GM23338 (cell line): Measurements from ENCODE around the gene REG4. TPM values are rescaled to one million over a fixed set of nuclear protein-coding genes. Genes with fewer than 3 reads are reported as not detected.
"Not testable (repeated sequence)": the region's sequence is repeated elsewhere in the genome, so short reads cannot be mapped to it uniquely, and the experiment has no call there.

Experiments used
- ATAC-seq: fragments of 200-7000 bp; cut with Tn5 transposase; 3 replicates; pipeline ENCODE4 v1.9.1; 2020
- DNase-seq: peaks from one replicate; pipeline ENCODE4 v3.0.0-alpha.2; 2015; ENCODE audit warnings: low spot score
- H2AFZ ChIP-seq: fragments of 200-600 bp; sonication (generic); 2 replicates; pipeline ENCODE4 v1.8.0; 2016; ENCODE audit warnings: antibody characterized with exemption, mild to moderate bottlenecking, moderate library complexity
- H3F3A ChIP-seq: fragments of 200-600 bp; sonication (generic); replicated peaks from 2 replicates; pipeline ENCODE4 v1.8.0; 2017; ENCODE audit warnings: antibody characterized with exemption, mixed run types, low read depth
- H3K27ac ChIP-seq: fragments of 200-600 bp; sonication (generic); 2 replicates; pipeline ENCODE4 v1.6.1; 2016; ENCODE audit warnings: low read depth
- H3K27me3 ChIP-seq: fragments of 200-600 bp; sonication (generic); 2 replicates; pipeline ENCODE4 v1.8.0; 2016; ENCODE audit warnings: mild to moderate bottlenecking, mixed run types, moderate library complexity; ENCODE audit not compliant: insufficient read depth
- H3K36me3 ChIP-seq: fragments of 200-600 bp; sonication (generic); 2 replicates; pipeline ENCODE4 v1.8.0; 2016; ENCODE audit warnings: mild to moderate bottlenecking; ENCODE audit not compliant: insufficient read depth
- H3K4me1 ChIP-seq: fragments of 200-600 bp; sonication (generic); 2 replicates; pipeline ENCODE4 v1.8.0; 2016; ENCODE audit warnings: mild to moderate bottlenecking, moderate library complexity; ENCODE audit not compliant: insufficient read depth
- H3K4me2 ChIP-seq: fragments of 200-600 bp; sonication (generic); 2 replicates; pipeline ENCODE4 v1.7.1; 2017; ENCODE audit warnings: mixed run types
- H3K4me3 ChIP-seq: fragments of 200-600 bp; sonication (generic); 2 replicates; pipeline ENCODE4 v1.6.1; 2016; ENCODE audit warnings: mixed run types
- H3K79me2 ChIP-seq: fragments of 200-600 bp; sonication (generic); replicated peaks from 2 replicates; pipeline ENCODE4 v1.8.0; 2017; ENCODE audit warnings: mild to moderate bottlenecking; ENCODE audit not compliant: insufficient read depth
- H3K9me2 ChIP-seq: fragments of 200-600 bp; sonication (generic); 2 replicates; pipeline ENCODE4 v1.8.0; 2017; ENCODE audit not compliant: insufficient read depth
- H4K20me1 ChIP-seq: fragments of 200-600 bp; sonication (generic); replicated peaks from 2 replicates; pipeline ENCODE4 v1.8.0; 2017; ENCODE audit warnings: mild to moderate bottlenecking; ENCODE audit not compliant: insufficient read depth
- H3K27ac Mint-ChIP-seq: 2 replicates; pipeline ENCODE4 v1.8.0; 2020; ENCODE audit warnings: inconsistent platforms, mild to moderate bottlenecking, moderate library complexity, mixed read lengths
- H3K27me3 Mint-ChIP-seq: 3 replicates; pipeline ENCODE4 v1.8.0; 2022; ENCODE audit warnings: low read depth, mild to moderate bottlenecking, moderate library complexity, mixed read lengths, inconsistent platforms; ENCODE audit not compliant: insufficient read depth, poor library complexity
- H3K36me3 Mint-ChIP-seq: 3 replicates; pipeline ENCODE4 v1.8.0; 2021; ENCODE audit warnings: low read depth, mild to moderate bottlenecking, inconsistent platforms, moderate library complexity, mixed read lengths
- H3K4me1 Mint-ChIP-seq: 3 replicates; pipeline ENCODE4 v1.8.0; 2020; ENCODE audit warnings: mild to moderate bottlenecking, inconsistent platforms, mixed read lengths
- H3K4me3 Mint-ChIP-seq: 3 replicates; pipeline ENCODE4 v1.8.0; 2021; ENCODE audit warnings: moderate library complexity, mild to moderate bottlenecking, inconsistent platforms, mixed read lengths
- H3K9me3 Mint-ChIP-seq: 3 replicates; pipeline ENCODE4 v1.8.0; 2020; ENCODE audit warnings: moderate library complexity, mild to moderate bottlenecking, inconsistent platforms, mixed read lengths
- CREB1 ChIP-seq: fragments of 250-450 bp; sonication (Bioruptor Pico); IDR thresholded peaks from 2 replicates; pipeline ENCODE4 v1.5.0; 2020; ENCODE audit warnings: low read depth, mild to moderate bottlenecking, moderate library complexity
- EZH2 ChIP-seq: fragments of 200-600 bp; sonication (generic); IDR thresholded peaks from one replicate; pipeline ENCODE4 v1.8.0; 2017; ENCODE audit warnings: antibody characterized with exemption, mild to moderate bottlenecking, low read depth; ENCODE audit not compliant: unreplicated experiment
- EZH2phosphoT487 ChIP-seq: fragments of 200-600 bp; sonication (generic); IDR thresholded peaks from one replicate; pipeline ENCODE4 v1.8.1; 2018; ENCODE audit warnings: antibody characterized with exemption; ENCODE audit not compliant: unreplicated experiment
- JUNB ChIP-seq: IDR thresholded peaks from one replicate; pipeline ENCODE4 v1.6.1; 2016; ENCODE audit warnings: antibody characterized with exemption; ENCODE audit not compliant: unreplicated experiment
- POLR2AphosphoS5 ChIP-seq: IDR thresholded peaks from 2 replicates; pipeline ENCODE4 v1.6.1; 2016; ENCODE audit warnings: antibody characterized with exemption, low read depth
- ZNF114 ChIP-seq: fragments of 250-450 bp; sonication (Bioruptor Pico); IDR thresholded peaks from 2 replicates; pipeline ENCODE4 v1.5.0; 2020; ENCODE audit warnings: mild to moderate bottlenecking, moderate library complexity
- ZNF331 ChIP-seq: fragments of 250-450 bp; sonication (Bioruptor Pico); IDR thresholded peaks from 2 replicates; pipeline ENCODE4 v1.5.0; 2020; ENCODE audit warnings: low read depth, mild to moderate bottlenecking, moderate library complexity
- polyA plus RNA-seq: library from polyadenylated mRNA; unstranded; fragments of >200 nt; fragmentation: Nextera tagmentation; extraction: Ambion mirVana; gene quantifications from 2 replicates; pipeline ENCODE4 v1.2.1, GENCODE V29; 2016
- total RNA-seq: library from RNA; depleted of rRNA; stranded (reverse); fragments of >200 nt; shearing (Covaris generic); gene quantifications from 2 replicates; pipeline ENCODE4 v1.2.3, GENCODE V29; 2014
- TF ChIP-seq, protein P1 (sequence below): IDR thresholded peaks from 2 replicates; pipeline ENCODE4 v1.6.1; 2016; ENCODE audit warnings: antibody characterized with exemption
- TF ChIP-seq, protein P2 (sequence below), 2 experiments: fragments of 200-600 bp in 1 of 2; sonication (generic) in 1 of 2; conservative IDR thresholded peaks; 2 replicates each; pipeline versions ENCODE4 v1.5.1 to v1.6.1; 2016 to 2017; ENCODE audit warnings: antibody characterized with exemption in 2 of 2, low read depth in 2 of 2, mild to moderate bottlenecking in 2 of 2, moderate library complexity in 1 of 2
- TF ChIP-seq, protein P3 (sequence below): fragments of 250-450 bp; sonication (Bioruptor Pico); IDR thresholded peaks from 2 replicates; pipeline ENCODE4 v1.5.0; 2020; ENCODE audit warnings: mild to moderate bottlenecking, moderate library complexity

Gene REG4
- total and polyA plus RNA-seq, 2 experiments from 2014 or later = not detected

DNA sequence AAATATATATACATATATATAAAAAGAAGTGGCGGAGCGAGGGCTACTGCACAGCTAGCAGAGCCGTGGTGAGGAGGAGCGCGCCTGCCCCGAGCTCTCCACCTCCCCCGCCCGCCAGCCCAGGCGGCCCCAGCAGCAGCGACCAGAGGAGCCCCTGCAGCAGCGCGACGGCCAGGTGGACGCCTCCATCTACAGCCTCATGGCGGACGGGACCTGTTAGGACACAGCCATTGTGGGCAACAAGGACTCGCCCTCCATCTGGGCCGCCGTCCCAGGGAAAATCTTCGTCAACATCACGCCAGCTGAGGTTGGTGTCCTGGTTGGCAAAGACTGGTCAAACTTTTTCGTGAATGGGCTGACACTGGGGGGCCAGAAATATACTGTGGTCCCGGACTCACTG is 41.9 kb upstream of the REG4 start (continued):
- TF ChIP-seq, protein P1, sequence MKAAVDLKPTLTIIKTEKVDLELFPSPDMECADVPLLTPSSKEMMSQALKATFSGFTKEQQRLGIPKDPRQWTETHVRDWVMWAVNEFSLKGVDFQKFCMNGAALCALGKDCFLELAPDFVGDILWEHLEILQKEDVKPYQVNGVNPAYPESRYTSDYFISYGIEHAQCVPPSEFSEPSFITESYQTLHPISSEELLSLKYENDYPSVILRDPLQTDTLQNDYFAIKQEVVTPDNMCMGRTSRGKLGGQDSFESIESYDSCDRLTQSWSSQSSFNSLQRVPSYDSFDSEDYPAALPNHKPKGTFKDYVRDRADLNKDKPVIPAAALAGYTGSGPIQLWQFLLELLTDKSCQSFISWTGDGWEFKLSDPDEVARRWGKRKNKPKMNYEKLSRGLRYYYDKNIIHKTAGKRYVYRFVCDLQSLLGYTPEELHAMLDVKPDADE = no peak
- no peak for TF ChIP-seq EZH2phosphoT487

DNA sequence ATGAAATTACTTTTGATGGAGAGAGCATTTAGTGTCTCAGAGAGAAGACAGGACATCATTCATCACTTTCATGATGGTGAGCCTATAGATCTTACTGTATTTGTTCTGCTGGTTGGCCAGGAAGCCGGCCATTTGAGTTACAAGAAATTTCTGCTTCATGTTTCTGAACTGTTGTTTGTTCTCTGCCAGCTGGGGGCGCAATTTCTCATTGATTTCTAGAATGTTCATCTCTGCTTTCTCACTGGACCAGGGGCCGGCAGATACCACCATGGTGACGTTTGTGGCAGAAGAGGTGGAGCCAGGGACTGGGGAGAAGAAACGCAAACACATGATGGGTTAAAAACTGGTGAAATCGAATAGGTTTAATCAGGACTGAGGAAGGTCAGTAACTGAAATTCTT is 32.9 kb upstream of the REG4 start:
- H4K20me1 ChIP-seq = not testable (repeated sequence)
- TF ChIP-seq CREB1 (CRISPR knock-in tag) = 0 out of 2 replicates have a peak, but pooled peaks have one; percentile 13
- TF ChIP-seq, protein P2, sequence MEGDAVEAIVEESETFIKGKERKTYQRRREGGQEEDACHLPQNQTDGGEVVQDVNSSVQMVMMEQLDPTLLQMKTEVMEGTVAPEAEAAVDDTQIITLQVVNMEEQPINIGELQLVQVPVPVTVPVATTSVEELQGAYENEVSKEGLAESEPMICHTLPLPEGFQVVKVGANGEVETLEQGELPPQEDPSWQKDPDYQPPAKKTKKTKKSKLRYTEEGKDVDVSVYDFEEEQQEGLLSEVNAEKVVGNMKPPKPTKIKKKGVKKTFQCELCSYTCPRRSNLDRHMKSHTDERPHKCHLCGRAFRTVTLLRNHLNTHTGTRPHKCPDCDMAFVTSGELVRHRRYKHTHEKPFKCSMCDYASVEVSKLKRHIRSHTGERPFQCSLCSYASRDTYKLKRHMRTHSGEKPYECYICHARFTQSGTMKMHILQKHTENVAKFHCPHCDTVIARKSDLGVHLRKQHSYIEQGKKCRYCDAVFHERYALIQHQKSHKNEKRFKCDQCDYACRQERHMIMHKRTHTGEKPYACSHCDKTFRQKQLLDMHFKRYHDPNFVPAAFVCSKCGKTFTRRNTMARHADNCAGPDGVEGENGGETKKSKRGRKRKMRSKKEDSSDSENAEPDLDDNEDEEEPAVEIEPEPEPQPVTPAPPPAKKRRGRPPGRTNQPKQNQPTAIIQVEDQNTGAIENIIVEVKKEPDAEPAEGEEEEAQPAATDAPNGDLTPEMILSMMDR (conservative IDR thresholded peaks at IDR 0.05; ENCODE audit: low read depth in 2 of 2) = peak; percentile 62 to 69
- peak; percentile 73 for DNase-seq

DNA sequence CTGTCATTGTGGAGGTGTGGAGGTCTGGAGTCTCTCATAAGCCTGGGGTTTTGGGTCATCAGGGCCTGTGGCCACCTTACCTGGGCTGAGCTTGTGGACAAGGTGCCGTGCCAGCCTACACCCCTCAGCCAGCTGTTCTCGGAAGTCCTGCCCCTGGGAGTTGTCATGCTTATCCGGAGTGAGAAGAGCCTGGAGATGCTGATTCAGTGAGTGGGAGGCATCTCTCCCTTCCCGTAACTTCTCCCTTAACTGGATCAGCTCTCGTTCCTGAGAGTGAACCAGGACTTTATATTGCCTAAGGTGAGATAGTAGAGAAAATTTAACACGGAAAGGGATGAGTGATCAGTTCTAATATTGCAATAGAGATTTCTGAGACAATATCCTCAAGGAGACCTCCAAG is 30.0 kb upstream of the REG4 start:
- Mint-ChIP-seq H3K9me3 (no peaks in the 10 kb centered on the region), H3K4me3 (no peak overlapping the region), H3K27ac (no peak overlapping the region), H3K27me3 (no peaks in the 10 kb centered on the region), H3K4me1 (peaks cover 9% of the 10 kb centered on the region), H3K36me3 (no peaks in the 10 kb centered on the region)
- H3K27me3 ChIP-seq = no peaks in the 10 kb centered on the region
- no peak overlapping the region for H3K27ac ChIP-seq
- no peaks in the 10 kb centered on the region for H3F3A ChIP-seq
- H3K4me3 ChIP-seq = no peak overlapping the region
- no peak overlapping the region for H3K4me2 ChIP-seq
- ATAC-seq = no peak
- H4K20me1 ChIP-seq = no peaks in the 10 kb centered on the region
- H3K9me2 ChIP-seq = no peaks in the 10 kb centered on the region; the same call in 1 of the 2 replicates
- H2AFZ ChIP-seq = no peak overlapping the region
- no peaks in the 10 kb centered on the region for H3K4me1 ChIP-seq
- H3K79me2 ChIP-seq = no peaks in the 10 kb centered on the region
- no peak for DNase-seq
- no peaks in the 10 kb centered on the region for H3K36me3 ChIP-seq
- TF ChIP-seq JUNB (no peak), ZNF331 (CRISPR knock-in tag) (no peak), POLR2AphosphoS5 (no peak), EZH2 (no peak), ZNF114 (no peak), CREB1 (CRISPR knock-in tag) (no peak)
- TF ChIP-seq, protein P1 = no peak
- TF ChIP-seq, protein P3, sequence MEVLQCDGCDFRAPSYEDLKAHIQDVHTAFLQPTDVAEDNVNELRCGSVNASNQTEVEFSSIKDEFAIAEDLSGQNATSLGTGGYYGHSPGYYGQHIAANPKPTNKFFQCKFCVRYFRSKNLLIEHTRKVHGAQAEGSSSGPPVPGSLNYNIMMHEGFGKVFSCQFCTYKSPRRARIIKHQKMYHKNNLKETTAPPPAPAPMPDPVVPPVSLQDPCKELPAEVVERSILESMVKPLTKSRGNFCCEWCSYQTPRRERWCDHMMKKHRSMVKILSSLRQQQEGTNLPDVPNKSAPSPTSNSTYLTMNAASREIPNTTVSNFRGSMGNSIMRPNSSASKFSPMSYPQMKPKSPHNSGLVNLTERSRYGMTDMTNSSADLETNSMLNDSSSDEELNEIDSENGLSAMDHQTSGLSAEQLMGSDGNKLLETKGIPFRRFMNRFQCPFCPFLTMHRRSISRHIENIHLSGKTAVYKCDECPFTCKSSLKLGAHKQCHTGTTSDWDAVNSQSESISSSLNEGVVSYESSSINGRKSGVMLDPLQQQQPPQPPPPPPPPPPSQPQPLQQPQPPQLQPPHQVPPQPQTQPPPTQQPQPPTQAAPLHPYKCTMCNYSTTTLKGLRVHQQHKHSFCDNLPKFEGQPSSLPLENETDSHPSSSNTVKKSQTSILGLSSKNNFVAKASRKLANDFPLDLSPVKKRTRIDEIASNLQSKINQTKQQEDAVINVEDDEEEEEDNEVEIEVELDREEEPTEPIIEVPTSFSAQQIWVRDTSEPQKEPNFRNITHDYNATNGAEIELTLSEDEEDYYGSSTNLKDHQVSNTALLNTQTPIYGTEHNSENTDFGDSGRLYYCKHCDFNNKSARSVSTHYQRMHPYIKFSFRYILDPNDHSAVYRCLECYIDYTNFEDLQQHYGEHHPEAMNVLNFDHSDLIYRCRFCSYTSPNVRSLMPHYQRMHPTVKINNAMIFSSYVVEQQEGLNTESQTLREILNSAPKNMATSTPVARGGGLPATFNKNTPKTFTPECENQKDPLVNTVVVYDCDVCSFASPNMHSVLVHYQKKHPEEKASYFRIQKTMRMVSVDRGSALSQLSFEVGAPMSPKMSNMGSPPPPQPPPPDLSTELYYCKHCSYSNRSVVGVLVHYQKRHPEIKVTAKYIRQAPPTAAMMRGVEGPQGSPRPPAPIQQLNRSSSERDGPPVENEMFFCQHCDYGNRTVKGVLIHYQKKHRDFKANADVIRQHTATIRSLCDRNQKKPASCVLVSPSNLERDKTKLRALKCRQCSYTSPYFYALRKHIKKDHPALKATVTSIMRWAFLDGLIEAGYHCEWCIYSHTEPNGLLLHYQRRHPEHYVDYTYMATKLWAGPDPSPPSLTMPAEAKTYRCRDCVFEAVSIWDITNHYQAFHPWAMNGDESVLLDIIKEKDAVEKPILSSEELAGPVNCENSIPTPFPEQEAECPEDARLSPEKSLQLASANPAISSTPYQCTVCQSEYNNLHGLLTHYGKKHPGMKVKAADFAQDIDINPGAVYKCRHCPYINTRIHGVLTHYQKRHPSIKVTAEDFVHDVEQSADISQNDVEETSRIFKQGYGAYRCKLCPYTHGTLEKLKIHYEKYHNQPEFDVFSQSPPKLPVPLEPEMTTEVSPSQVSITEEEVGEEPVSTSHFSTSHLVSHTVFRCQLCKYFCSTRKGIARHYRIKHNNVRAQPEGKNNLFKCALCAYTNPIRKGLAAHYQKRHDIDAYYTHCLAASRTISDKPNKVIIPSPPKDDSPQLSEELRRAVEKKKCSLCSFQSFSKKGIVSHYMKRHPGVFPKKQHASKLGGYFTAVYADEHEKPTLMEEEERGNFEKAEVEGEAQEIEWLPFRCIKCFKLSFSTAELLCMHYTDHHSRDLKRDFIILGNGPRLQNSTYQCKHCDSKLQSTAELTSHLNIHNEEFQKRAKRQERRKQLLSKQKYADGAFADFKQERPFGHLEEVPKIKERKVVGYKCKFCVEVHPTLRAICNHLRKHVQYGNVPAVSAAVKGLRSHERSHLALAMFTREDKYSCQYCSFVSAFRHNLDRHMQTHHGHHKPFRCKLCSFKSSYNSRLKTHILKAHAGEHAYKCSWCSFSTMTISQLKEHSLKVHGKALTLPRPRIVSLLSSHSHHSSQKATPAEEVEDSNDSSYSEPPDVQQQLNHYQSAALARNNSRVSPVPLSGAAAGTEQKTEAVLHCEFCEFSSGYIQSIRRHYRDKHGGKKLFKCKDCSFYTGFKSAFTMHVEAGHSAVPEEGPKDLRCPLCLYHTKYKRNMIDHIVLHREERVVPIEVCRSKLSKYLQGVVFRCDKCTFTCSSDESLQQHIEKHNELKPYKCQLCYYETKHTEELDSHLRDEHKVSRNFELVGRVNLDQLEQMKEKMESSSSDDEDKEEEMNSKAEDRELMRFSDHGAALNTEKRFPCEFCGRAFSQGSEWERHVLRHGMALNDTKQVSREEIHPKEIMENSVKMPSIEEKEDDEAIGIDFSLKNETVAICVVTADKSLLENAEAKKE (CRISPR knock-in tag) = no peak

More for the DNA sequence above, 32.9 kb upstream of the REG4 start:
- not testable (repeated sequence) for H3K36me3 Mint-ChIP-seq, H3K4me1 Mint-ChIP-seq, H3K9me3 Mint-ChIP-seq, H3K79me2 ChIP-seq, H2AFZ ChIP-seq, H3K4me3 Mint-ChIP-seq, H3F3A ChIP-seq, H3K4me2 ChIP-seq, H3K27ac Mint-ChIP-seq, H3K4me1 ChIP-seq, H3K9me2 ChIP-seq, H3K27me3 ChIP-seq, H3K27me3 Mint-ChIP-seq, H3K4me3 ChIP-seq, H3K36me3 ChIP-seq, ATAC-seq, H3K27ac ChIP-seq
